ENCODE data around the gene LDLRAP1.

Gene LDLRAP1

DNA sequence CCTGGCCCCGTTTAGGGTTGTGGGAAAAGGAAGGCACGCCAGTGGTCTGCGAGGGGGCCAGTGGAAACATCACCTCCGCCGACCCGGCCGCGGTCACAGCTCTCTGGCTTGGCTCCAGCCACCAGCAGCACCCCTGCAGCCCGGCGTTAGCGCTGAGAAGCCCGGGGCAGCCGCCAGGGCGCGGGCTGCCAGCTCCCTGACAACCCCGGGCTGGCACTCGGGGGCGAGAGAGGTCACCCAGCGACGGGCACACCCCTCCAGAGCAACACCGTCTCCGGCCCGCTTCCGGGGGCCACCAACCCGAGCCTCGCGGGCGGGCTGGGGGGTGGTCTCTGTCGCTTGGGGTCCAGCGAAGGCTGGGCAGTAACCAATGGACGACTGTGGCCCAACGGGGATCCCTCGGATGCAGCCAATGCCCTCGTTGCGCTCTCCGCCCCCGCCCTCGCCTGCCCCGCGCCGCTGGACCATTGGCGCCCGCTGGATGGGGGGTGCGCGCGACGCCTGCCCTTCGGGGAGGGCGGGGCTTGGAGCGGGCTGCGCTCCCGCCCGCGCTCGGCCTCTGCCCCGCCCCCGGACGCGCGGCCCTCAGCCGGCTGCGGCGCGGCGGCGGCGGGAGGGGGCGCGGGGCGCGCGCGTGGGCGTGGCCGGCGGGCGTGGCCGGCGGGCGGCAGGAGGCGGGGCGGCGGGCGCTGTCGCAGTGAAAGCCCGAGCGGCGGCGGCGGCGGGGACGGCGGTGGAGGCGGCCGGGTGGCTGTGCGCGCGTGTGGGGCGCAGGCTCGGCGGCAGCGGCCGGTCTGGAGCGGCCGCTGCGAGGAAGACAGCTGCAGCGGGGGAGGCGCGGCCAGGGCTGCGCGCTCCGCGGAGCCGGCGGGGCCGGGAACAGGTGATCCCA is 72.9 kb downstream of the LDLRAP1 start, which contains the start of gene MAN1C1:
Gene MAN1C1, plus strand, starts transcription at position 697 of the 892 bp plus-strand sequence. CDS start 1,007 bp downstream, outside the sequence.
- DNase-seq: peak; percentile 61
- H3K36me3 Mint-ChIP-seq: no peaks in the 10 kb centered on the region
- peak within 1 kb of the TSS; percentile 66 to 80 for H3K4me3 Mint-ChIP-seq
- no peaks in the 10 kb centered on the region for H3K9me3 Mint-ChIP-seq
- peak; percentile 55 to 79 for ATAC-seq (replicated peaks)
- peak within 1 kb of the TSS; percentile 62 for H3K27ac Mint-ChIP-seq
- peaks cover 37 to 56% of the 10 kb centered on the region in 2 donors for H3K4me1 Mint-ChIP-seq
- H3K27me3 Mint-ChIP-seq: peaks cover 47 to 49% of the 10 kb centered on the region in 2 donors

DNA sequence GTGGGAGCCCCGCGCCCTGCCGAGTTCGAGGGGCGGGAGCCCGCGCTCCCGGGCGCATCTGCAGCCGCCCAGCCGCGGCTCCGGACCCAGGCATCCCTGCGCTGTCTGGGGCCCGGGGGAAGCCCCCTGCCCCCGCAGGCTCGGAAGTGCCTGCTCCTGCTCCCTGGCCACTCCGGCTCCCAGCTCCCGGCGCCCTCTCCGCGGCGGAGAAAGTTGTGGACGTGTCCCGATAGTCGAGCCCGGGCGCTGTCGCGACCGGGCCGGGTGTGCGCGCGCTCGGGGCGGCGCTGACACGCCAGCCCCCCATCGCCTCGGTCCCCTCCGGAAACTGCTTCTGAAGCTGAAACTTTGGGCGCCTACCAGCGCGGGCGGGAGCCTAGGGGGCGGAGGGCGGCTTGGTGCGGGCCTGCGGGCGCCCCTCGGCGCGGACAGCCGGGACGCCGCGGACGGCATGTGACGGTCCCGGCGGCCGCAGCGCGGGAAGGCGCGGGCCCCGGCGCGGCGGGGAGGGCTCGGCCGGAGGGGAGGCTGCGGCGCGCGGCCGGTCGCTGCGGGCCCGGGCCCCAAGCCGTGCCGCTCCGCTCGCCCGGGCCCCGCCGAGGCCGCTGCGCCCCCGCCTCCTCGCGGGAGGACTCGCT is 73.7 kb downstream of the LDLRAP1 start:
- Mint-ChIP-seq H3K27ac (no peak overlapping the region), H3K4me1 (peaks cover 39 to 63% of the 10 kb centered on the region in 2 donors), H3K27me3 (peaks cover 47 to 48% of the 10 kb centered on the region in 2 donors), H3K9me3 (no peaks in the 10 kb centered on the region), H3K36me3 (no peaks in the 10 kb centered on the region), H3K4me3 (peak overlapping the region; percentile 32 to 80)
- no peak for DNase-seq
- ATAC-seq (replicated peaks): peak in 1 of 2 donors; percentile 0

DNA sequence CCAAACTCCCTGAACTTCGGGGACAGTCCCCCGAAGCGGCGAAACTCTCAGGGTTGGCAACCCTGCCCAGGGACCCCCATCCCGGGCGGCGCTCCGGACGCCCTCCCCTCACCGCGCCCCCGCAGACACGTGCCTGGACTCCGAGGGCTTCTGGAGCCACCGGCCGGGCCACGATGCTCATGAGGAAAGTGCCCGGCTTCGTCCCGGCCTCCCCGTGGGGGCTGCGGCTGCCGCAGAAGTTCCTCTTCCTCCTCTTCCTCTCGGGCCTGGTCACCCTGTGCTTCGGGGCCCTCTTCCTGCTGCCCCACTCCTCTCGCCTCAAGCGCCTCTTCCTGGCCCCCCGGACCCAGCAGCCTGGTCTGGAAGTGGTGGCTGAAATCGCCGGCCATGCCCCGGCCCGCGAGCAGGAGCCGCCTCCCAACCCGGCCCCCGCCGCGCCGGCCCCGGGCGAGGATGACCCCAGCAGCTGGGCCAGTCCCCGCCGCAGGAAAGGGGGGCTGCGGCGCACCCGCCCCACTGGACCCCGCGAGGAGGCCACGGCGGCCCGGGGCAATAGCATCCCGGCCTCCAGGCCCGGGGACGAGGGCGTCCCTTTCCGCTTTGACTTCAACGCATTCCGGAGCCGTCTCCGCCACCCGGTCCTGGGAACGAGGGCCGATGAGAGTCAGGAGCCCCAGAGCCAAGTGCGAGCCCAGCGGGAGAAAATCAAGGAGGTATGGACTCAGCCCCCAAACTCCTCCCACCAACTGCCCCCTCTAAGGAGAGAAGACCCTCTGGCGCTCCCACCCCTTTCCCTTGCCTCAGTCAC is 74.4 kb downstream of the LDLRAP1 start:
- H3K36me3 Mint-ChIP-seq: no peaks in the 10 kb centered on the region
- H3K4me3 Mint-ChIP-seq: peak overlapping the region; percentile 80 to 86
- ATAC-seq (replicated peaks): no peak
- peak overlapping the region; percentile 62 for H3K27ac Mint-ChIP-seq
- no peaks in the 10 kb centered on the region for H3K9me3 Mint-ChIP-seq
- peaks cover 39 to 63% of the 10 kb centered on the region in 2 donors for H3K4me1 Mint-ChIP-seq
- no peak for DNase-seq
- peaks cover 47% of the 10 kb centered on the region in 2 donors for H3K27me3 Mint-ChIP-seq

DNA sequence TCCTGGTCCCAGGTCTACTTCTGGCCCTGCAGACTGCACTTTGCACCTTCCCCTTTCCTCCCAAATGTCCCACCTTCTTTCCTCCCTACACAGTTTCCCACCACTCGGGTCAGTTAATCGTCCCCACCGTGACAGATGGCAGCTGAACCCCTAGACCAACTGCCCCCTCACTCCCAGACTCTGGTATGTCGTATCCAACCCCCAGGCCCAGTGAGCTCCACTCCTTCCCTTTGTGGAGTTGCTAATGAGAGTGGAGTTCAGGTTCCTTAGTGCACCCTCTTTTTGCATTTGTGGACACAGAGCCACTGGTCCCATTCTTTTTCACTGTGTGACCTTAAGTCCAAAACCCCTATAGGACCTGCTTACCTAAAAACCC is 75.0 kb downstream of the LDLRAP1 start:
- DNase-seq (no peak), ATAC-seq (replicated peaks) (no peak)
- Mint-ChIP-seq H3K4me1 (peaks cover 39 to 63% of the 10 kb centered on the region in 2 donors), H3K4me3 (peak overlapping the region; percentile 70 to 86), H3K9me3 (no peaks in the 10 kb centered on the region), H3K27ac (peak overlapping the region; percentile 10), H3K36me3 (no peaks in the 10 kb centered on the region), H3K27me3 (peaks cover 46 to 52% of the 10 kb centered on the region in 2 donors)

Data from stimulated activated naive B cell treated with anti-CD40 and anti-IgM and Interleukin-4, amounts not matched to agents 10 μg/mL and 1 μg/mL and 100 μg/mL, for 72 hours (primary cell).